ENCODE results near the gene TYMP.

DNA sequence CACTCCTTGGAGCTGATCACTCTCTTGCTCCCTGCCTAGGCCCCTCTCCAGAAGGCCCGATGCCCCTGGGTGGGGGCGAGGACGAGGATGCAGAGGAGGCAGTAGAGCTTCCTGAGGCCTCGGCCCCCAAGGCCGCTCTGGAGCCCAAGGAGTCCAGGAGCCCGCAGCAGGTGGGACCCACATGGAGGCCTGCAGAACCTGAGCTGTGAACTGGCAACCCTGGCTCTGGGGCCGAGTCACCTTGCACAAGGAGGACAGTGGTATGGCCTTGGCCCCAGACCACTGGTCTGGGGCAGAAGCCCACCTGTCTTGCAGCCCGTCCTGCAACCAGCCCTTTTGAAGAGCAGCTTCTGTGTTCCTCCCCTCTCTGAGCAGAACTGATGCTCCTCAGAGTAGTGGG lies 10.7 kb downstream of the TYMP start:
- TF ChIP-seq CTCF (conservative IDR thresholded peaks at IDR 0.05; ENCODE audit: low read depth, low read length) (no peak), EZH2 (IDR thresholded peaks at IDR 0.05; ENCODE audit: borderline replicate concordance, low read depth, low read length, poor library complexity, severe bottlenecking) (no peak)
